Neural cell (in vitro differentiated cells): ENCODE results near the gene RRP1. TPM values are rescaled to one million over a fixed set of nuclear protein-coding genes. Genes with fewer than 3 reads are reported as not detected.

Experiments
- H2AFZ ChIP-seq: fragments of 200-600, 300-800 bp; sonication (generic), shearing (Covaris generic); 2 replicates; pipeline ENCODE4 v1.6.0; 2014; ENCODE audit warnings: low read depth, mild to moderate bottlenecking, antibody characterized with exemption, low read length, moderate library complexity
- H3F3A ChIP-seq: fragments of 200-600 bp; shearing (Covaris generic); 2 replicates; pipeline ENCODE4 v1.6.1; 2016; ENCODE audit warnings: mild to moderate bottlenecking, moderate library complexity, mixed read lengths, antibody characterized with exemption, low read length; ENCODE audit not compliant: insufficient read depth, poor library complexity, severe bottlenecking
- H3K27ac ChIP-seq: fragments of 200-600, 300-800 bp; sonication (generic), shearing (Covaris generic); 2 replicates; pipeline ENCODE4 v1.5.1; 2014; ENCODE audit warnings: mild to moderate bottlenecking, low read length, moderate library complexity
- H3K27me3 ChIP-seq: fragments of 300-800, 200-600 bp; sonication (generic), shearing (Covaris generic); 2 replicates; pipeline ENCODE4 v1.6.0; 2014; ENCODE audit warnings: mild to moderate bottlenecking, low read depth, low read length, moderate library complexity; ENCODE audit not compliant: insufficient read depth
- H3K36me3 ChIP-seq: fragments of 300-800, 200-600 bp; sonication (generic), shearing (Covaris generic); 2 replicates; pipeline ENCODE4 v1.5.1; 2014; ENCODE audit warnings: mild to moderate bottlenecking, antibody characterized with exemption, low read length, moderate library complexity; ENCODE audit not compliant: insufficient read depth
- H3K4me2 ChIP-seq: fragments of 300-800, 200-600 bp; sonication (generic), shearing (Covaris generic); 2 replicates; pipeline ENCODE4 v1.6.0; 2014; ENCODE audit warnings: mild to moderate bottlenecking, low read length
- H3K4me3 ChIP-seq: fragments of 300-800, 200-600 bp; sonication (generic), shearing (Covaris generic); 2 replicates; pipeline ENCODE4 v1.5.1; 2014; ENCODE audit warnings: mild to moderate bottlenecking, low read length, moderate library complexity
- H3K79me2 ChIP-seq: fragments of 200-600 bp; shearing (Covaris generic); replicated peaks from 2 replicates; pipeline ENCODE4 v1.6.0; 2014; ENCODE audit warnings: mild to moderate bottlenecking, low read length, moderate library complexity; ENCODE audit not compliant: insufficient read depth
- H3K9ac ChIP-seq: fragments of 300-800, 200-600 bp; sonication (generic), shearing (Covaris generic); 2 replicates; pipeline ENCODE4 v1.6.1; 2016; ENCODE audit warnings: mild to moderate bottlenecking, low read length, mixed read lengths
- H3K9me2 ChIP-seq: fragments of 200-600 bp; shearing (Covaris generic); 2 replicates; pipeline ENCODE4 v1.6.1; 2016; ENCODE audit warnings: mild to moderate bottlenecking, low read length, mixed read lengths; ENCODE audit not compliant: insufficient read depth
- H3K9me3 ChIP-seq: fragments of 200-600, 300-800 bp; sonication (generic), shearing (Covaris generic); 2 replicates; pipeline ENCODE4 v1.6.1; 2016; ENCODE audit warnings: mild to moderate bottlenecking, mixed run types, low read length, moderate library complexity, mixed read lengths
- H4K20me1 ChIP-seq: fragments of 200-600 bp; shearing (Covaris generic); 2 replicates; pipeline ENCODE4 v1.6.1; 2016; ENCODE audit warnings: mild to moderate bottlenecking, mixed run types; ENCODE audit not compliant: insufficient read depth
- CTCF ChIP-seq: fragments of 450-650 bp; IDR thresholded peaks from 2 replicates; pipeline ENCODE4 v1.5.1; 2014; ENCODE audit warnings: antibody characterized with exemption, mild to moderate bottlenecking, moderate library complexity; ENCODE audit not compliant: poor library complexity, severe bottlenecking
- EP300 ChIP-seq: fragments of 450-650 bp; conservative IDR thresholded peaks from 2 replicates; pipeline ENCODE4 v1.6.1; 2014; ENCODE audit warnings: antibody characterized with exemption, mild to moderate bottlenecking, moderate library complexity; ENCODE audit not compliant: poor library complexity, severe bottlenecking
- EZH2 ChIP-seq: fragments of 200-600, 300-800 bp; shearing (Covaris generic), sonication (generic); IDR thresholded peaks from 2 replicates; pipeline ENCODE4 v1.6.1; 2014; ENCODE audit warnings: antibody characterized with exemption, low read length, borderline replicate concordance, mild to moderate bottlenecking; ENCODE audit not compliant: insufficient read depth, poor library complexity, severe bottlenecking
- MXI1 ChIP-seq: fragments of 450-650 bp; conservative IDR thresholded peaks from 2 replicates; pipeline ENCODE4 v1.6.1; 2014; ENCODE audit warnings: antibody characterized with exemption, mild to moderate bottlenecking; ENCODE audit not compliant: poor library complexity, severe bottlenecking
- POLR2AphosphoS5 ChIP-seq: IDR thresholded peaks from 2 replicates; pipeline ENCODE4 v1.6.1; 2012
- RAD21 ChIP-seq: fragments of 450-650 bp; conservative IDR thresholded peaks from 2 replicates; pipeline ENCODE4 v1.6.1; 2014; ENCODE audit warnings: antibody characterized with exemption, mild to moderate bottlenecking, moderate library complexity
- REST ChIP-seq: IDR thresholded peaks from 2 replicates; pipeline ENCODE4 v1.6.1; 2012; ENCODE audit warnings: borderline replicate concordance
- SMC3 ChIP-seq: fragments of 450-650 bp; conservative IDR thresholded peaks from 2 replicates; pipeline ENCODE4 v1.6.1; 2014; ENCODE audit warnings: antibody characterized with exemption, mild to moderate bottlenecking, moderate library complexity; ENCODE audit not compliant: poor library complexity
- TAF1 ChIP-seq: IDR thresholded peaks from 2 replicates; pipeline ENCODE4 v1.6.1; 2012; ENCODE audit warnings: low read depth
- polyA plus RNA-seq: library from polyadenylated mRNA; depleted of rRNA; stranded (reverse); fragments of >200 nt; gene quantifications from 2 replicates; pipeline ENCODE4 v1.2.3, GENCODE V29; 2014

Gene RRP1
- polyA plus RNA-seq, 1 donor from 2014 or later, result 35.8 TPM

- Histone ChIP-seq H3K4me3 (no peak overlapping the region), H3K9me3 (no peaks in the 10 kb centered on the region), H4K20me1 (no peaks in the 10 kb centered on the region), H3K4me2 (no peak overlapping the region), H3K27ac (no peak overlapping the region), H2AFZ (no peak overlapping the region), H3K27me3 (no peaks in the 10 kb centered on the region), H3K9me2 (no peaks in the 10 kb centered on the region), H3K79me2 (peaks cover 13% of the 10 kb centered on the region), H3F3A (no peaks in the 10 kb centered on the region), H3K36me3 (no peaks in the 10 kb centered on the region), H3K9ac (no peak overlapping the region)
- TF ChIP-seq EZH2, result no peak
- TF ChIP-seq SMC3, result no peak
- no peak for TF ChIP-seq TAF1
- TF ChIP-seq CTCF, result no peak
- TF ChIP-seq MXI1, result no peak
- TF ChIP-seq REST, result no peak
- TF ChIP-seq EP300, result no peak
- TF ChIP-seq RAD21, result no peak
- no peak for TF ChIP-seq POLR2AphosphoS5
These were observed 5.5 kb downstream of the RRP1 start for GRCh38 chr21:43794857-43795256.

- no peaks in the 10 kb centered on the region for H3K27me3 ChIP-seq
- no peak overlapping the region for H3K4me2 ChIP-seq
- no peaks in the 10 kb centered on the region for H4K20me1 ChIP-seq
- no peaks in the 10 kb centered on the region for H3K9me3 ChIP-seq
- H3F3A ChIP-seq, result no peaks in the 10 kb centered on the region
- no peak overlapping the region for H3K27ac ChIP-seq
- TF ChIP-seq SMC3 (no peak), POLR2AphosphoS5 (no peak), REST (no peak), MXI1 (no peak), EP300 (no peak), TAF1 (no peak), RAD21 (no peak), EZH2 (no peak), CTCF (no peak)
- H3K79me2 ChIP-seq, result no peaks in the 10 kb centered on the region
- H2AFZ ChIP-seq, result no peak overlapping the region
- H3K4me3 ChIP-seq, result no peak overlapping the region
- no peak overlapping the region for H3K9ac ChIP-seq
- no peaks in the 10 kb centered on the region for H3K36me3 ChIP-seq
- no peaks in the 10 kb centered on the region for H3K9me2 ChIP-seq
These were observed 8.0 kb downstream of the RRP1 start for GRCh38 chr21:43797415-43797814.
